Muscle layer of colon (tissue), 2 donors: ENCODE results near the gene TRMO.
A peak's percentile ranks its signal among the peaks of the same experiment; 100 is the strongest.
"Not testable (repeated sequence)": the region's sequence is repeated elsewhere in the genome, so short reads cannot be mapped to it uniquely, and the experiment has no call there.

Experiments
- H3K27ac ChIP-seq: one replicate; pipeline ENCODE4 v1.7.0; 2013; ENCODE audit warnings: low read depth, mild to moderate bottlenecking, low read length, moderate library complexity
- H3K27me3 ChIP-seq, 2 donors: one replicate each; pipeline ENCODE4 v1.7.0; 2013; ENCODE audit warnings: low read length in 2 of 2, mild to moderate bottlenecking in 2 of 2; ENCODE audit not compliant: insufficient read depth in 2 of 2, control insufficient read depth in 1 of 2
- H3K36me3 ChIP-seq: one replicate; pipeline ENCODE4 v1.7.0; 2013; ENCODE audit warnings: mild to moderate bottlenecking, low read length; ENCODE audit not compliant: insufficient read depth
- H3K4me1 ChIP-seq: one replicate; pipeline ENCODE4 v1.7.0; 2013; ENCODE audit warnings: mild to moderate bottlenecking, low read length; ENCODE audit not compliant: insufficient read depth
- H3K4me3 ChIP-seq, 2 donors: one replicate each; pipeline ENCODE4 v1.7.0; 2013; ENCODE audit warnings: low read length in 2 of 2, low read depth in 1 of 2, mild to moderate bottlenecking in 1 of 2, moderate library complexity in 1 of 2
- H3K9ac ChIP-seq: one replicate; pipeline ENCODE4 v1.7.0; 2013; ENCODE audit warnings: low read length
- H3K9me3 ChIP-seq: one replicate; pipeline ENCODE4 v1.7.0; 2013; ENCODE audit warnings: mild to moderate bottlenecking, low read length
- donor health status: abdominal sarcoma.
- donor health status: Adenocarcinoma of cecum.

TRMO gene, protein sequence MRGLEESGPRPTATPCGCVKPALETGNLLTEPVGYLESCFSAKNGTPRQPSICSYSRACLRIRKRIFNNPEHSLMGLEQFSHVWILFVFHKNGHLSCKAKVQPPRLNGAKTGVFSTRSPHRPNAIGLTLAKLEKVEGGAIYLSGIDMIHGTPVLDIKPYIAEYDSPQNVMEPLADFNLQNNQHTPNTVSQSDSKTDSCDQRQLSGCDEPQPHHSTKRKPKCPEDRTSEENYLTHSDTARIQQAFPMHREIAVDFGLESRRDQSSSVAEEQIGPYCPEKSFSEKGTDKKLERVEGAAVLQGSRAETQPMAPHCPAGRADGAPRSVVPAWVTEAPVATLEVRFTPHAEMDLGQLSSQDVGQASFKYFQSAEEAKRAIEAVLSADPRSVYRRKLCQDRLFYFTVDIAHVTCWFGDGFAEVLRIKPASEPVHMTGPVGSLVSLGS

DNA sequence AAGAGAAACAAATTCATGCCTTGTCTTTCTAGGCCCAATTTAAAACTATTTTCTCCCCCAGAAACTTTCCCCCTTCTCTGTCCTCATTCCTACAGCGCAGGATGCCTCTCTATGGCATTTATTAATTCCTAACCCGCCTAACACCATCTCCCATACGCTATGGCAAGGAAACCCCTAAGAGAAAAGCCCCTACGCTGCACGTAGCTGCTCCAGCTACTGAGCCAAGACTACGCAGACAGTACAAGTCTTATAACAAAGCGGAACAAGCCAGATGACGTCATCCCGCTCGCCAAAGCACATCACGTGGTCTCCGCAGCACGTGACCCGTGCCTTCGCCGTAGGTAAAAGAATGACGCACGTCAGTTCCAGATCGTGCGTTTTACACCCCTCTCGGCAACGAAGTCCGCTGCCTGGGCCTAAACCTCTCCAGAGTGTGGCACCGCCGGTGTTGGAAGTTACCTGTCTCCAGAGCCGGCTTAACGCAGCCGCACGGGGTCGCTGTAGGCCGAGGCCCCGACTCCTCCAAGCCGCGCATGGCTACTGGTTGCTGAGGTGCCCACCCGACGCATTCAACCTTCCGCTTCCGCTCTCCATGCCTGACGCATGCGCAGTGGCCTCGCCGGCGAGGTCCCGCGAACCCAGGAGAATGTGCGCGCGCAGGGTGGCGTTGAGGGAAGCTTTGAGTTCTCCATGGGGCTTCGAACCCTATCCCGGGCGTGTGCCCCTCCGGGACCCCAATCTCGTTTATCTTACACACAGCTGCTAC is at the start of gene TRMO:
Gene TRMO, minus strand, starts transcription at position 542 of the 766 bp plus-strand sequence. Its CDS starts 7 bp downstream, at position 535.
- Histone ChIP-seq H3K36me3 (peaks cover 4% of the 10 kb centered on the region), H3K9ac (peak within 1 kb of the TSS; percentile 79), H3K4me1 (peaks cover 21% of the 10 kb centered on the region), H3K27me3 (no peaks in the 10 kb centered on the region), H3K9me3 (no peaks in the 10 kb centered on the region), H3K4me3 (peak within 1 kb of the TSS; percentile 51 to 73), H3K27ac (peak within 1 kb of the TSS; percentile 79)

DNA sequence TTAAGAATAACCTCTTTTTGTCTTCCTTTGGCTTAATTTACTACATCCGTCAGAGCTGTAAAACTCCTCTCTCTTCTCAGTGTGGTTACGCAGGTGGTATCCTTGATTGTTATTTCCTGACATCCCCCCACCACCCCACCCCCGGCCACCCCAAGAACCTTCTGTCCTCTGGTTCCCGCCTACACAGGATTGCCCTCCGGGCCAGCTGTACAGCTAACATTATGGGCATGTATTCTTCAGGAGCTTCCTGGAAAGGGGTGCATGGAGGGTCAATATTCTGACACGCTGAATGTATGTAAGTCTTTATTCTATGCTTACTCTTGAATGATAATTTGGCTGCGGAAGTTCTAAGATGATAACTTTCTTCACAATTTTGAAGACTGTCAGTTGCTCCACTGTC is 47.9 kb upstream of the TRMO start:
- H3K27ac ChIP-seq, result no peak overlapping the region
- no peaks in the 10 kb centered on the region for H3K36me3 ChIP-seq
- no peak overlapping the region for H3K4me3 ChIP-seq
- no peaks in the 10 kb centered on the region for H3K27me3 ChIP-seq
- H3K9ac ChIP-seq, result no peak overlapping the region
- no peaks in the 10 kb centered on the region for H3K9me3 ChIP-seq
- H3K4me1 ChIP-seq, result no peaks in the 10 kb centered on the region

DNA sequence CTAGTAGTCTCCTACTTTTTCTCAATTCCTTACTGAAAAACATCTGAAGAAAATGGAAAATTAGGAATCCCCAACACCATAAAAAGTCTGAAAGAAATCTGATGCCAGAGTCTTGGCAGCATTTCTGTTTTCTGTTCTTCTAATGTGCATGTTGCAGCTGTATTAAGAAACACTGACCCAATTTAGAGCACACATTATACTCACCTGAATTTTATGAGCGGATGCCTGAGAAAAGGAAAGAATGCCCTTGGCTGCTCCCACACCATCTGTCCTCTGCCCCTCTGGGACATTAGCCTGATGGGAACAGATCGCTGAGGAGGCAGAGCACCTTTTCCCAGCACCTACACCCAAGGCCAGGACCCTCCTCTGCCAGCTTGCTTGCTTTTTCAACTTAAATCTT is 46.7 kb upstream of the TRMO start:
- Histone ChIP-seq H3K9me3 (no peaks in the 10 kb centered on the region), H3K4me1 (no peaks in the 10 kb centered on the region), H3K9ac (no peak overlapping the region), H3K27me3 (no peaks in the 10 kb centered on the region), H3K27ac (no peak overlapping the region), H3K4me3 (no peak overlapping the region), H3K36me3 (no peaks in the 10 kb centered on the region)

DNA sequence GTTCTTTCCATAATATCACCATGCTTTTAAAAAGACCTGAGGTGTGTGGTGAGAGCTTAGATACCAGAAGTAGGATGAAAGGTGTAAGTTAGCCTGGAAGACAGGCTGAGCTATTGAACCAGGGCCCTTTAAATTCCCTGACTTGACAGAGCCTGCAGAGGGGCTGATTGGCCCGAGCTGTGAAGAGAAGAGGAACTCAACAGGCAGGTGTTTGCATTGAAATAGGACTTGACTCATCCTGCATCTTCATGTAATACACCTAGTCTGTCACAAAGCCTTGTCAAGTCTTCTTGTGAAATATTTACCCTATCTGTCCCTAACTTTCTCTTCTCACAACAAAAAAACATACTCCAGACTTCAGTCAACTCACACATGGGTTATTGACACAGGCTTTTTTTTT is 44.2 kb upstream of the TRMO start:
- Histone ChIP-seq H3K4me3 (no peak overlapping the region), H3K9ac (no peak overlapping the region), H3K27me3 (no peaks in the 10 kb centered on the region), H3K9me3 (no peaks in the 10 kb centered on the region), H3K36me3 (no peaks in the 10 kb centered on the region), H3K4me1 (no peaks in the 10 kb centered on the region), H3K27ac (no peak overlapping the region)

DNA sequence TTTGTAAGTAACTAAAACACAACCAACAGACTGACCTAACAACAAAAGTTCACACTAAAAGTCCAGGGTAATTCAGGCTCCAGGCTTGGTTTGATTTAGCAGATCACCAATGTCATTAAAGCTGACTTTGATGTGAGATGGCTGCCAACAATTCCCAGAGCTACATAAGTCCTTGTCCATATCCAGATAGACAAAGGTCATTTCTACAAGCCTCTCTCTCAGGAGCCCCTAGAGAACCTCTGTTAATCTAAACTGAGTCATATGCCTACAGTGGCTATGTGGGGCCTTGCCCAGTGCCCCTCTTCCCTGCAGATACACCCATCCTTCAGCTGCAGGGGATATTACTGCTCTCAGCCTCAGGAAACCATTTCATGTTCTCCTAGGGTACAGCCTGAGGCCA is 42.6 kb upstream of the TRMO start:
- no peaks in the 10 kb centered on the region for H3K27me3 ChIP-seq
- H3K9ac ChIP-seq, result no peak overlapping the region
- H3K9me3 ChIP-seq, result no peaks in the 10 kb centered on the region
- no peak overlapping the region for H3K27ac ChIP-seq
- no peaks in the 10 kb centered on the region for H3K4me1 ChIP-seq
- H3K36me3 ChIP-seq, result no peaks in the 10 kb centered on the region
- H3K4me3 ChIP-seq, result no peak overlapping the region

DNA sequence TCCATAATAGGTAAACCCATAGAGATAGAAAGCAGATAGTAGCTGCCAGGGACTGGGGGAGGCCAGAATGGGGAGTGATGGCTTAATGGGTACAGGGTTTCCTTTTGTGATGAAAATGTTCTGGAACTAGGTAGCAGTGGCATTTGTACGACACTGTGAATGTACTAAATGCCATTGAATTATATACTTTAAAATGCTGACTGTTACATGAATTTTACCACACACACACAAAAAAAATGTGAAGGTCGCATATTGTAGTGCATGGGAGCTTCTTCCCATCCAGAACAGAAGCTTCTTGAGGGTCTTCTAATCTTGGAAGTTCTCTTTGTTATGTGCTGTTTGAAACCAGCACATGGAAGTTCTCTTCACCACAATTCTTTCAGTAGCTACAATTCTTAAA is 40.9 kb upstream of the TRMO start:
- no peak overlapping the region for H3K27ac ChIP-seq
- H3K27me3 ChIP-seq, result no peaks in the 10 kb centered on the region
- H3K4me1 ChIP-seq, result peaks cover 7% of the 10 kb centered on the region
- H3K36me3 ChIP-seq, result no peaks in the 10 kb centered on the region
- H3K9ac ChIP-seq, result no peak overlapping the region
- H3K9me3 ChIP-seq, result no peaks in the 10 kb centered on the region
- H3K4me3 ChIP-seq, result no peak overlapping the region

DNA sequence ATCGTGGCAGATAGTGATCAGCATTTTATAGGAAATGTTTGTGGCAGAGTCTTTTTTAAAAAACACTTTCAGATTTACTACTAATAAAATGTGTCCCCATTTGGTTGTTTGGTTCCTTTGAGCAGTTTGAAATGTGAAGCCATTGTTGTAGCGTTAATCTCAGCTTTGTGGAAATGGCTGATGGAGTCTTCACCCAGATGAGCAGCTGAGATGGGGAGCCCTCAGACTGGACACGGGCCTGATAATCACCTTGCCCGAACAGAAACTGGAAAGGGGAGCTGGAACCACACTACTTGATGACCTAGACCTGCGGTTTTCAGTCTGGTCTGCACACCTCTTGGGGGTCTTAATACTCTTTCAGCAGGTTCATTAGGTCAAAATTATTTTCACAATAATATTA is 40.3 kb upstream of the TRMO start:
- Histone ChIP-seq H3K36me3 (no peaks in the 10 kb centered on the region), H3K27ac (no peak overlapping the region), H3K9ac (no peak overlapping the region), H3K27me3 (no peaks in the 10 kb centered on the region), H3K9me3 (no peaks in the 10 kb centered on the region), H3K4me3 (no peak overlapping the region), H3K4me1 (peaks cover 7% of the 10 kb centered on the region)

DNA sequence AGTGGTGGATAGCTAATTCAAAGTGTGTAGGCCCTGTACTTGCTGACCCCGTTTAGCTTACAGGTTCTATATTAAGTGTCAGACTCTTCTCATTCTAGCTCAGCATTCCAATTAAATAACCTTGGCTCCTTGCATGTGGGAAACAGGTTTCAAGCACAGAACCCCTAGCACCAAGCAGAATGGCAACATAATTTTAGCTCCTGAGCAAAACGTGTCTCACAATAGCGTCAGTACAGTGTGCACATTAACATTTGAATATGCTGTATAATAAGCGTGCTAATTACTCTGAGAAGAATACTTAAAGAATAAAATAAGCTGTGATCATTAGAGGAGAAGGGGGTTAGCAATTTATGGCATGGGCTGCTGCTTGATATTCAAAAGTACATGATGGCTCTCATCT is 39.8 kb upstream of the TRMO start:
- Histone ChIP-seq H3K4me1 (peaks cover 7% of the 10 kb centered on the region), H3K4me3 (no peak overlapping the region), H3K9ac (no peak overlapping the region), H3K27ac (no peak overlapping the region), H3K36me3 (no peaks in the 10 kb centered on the region), H3K9me3 (no peaks in the 10 kb centered on the region), H3K27me3 (no peaks in the 10 kb centered on the region)

DNA sequence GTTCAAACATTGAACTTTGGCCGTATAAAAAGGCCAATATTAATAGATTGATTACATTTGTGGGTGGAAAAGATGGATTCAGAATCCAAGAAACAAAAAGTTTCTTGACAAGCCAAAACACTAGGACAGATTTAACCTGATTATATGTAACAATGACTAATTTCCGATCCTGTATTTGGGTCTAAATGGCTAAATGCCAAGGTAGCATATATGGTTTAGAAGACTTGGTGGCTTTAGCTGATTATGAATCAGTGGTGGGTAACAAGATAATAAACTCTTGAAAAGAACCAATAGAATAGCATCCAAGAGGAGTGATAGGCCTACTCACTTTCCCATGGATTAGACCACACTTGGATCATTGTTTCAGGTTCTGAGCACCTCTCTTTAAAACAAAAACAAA is 39.1 kb upstream of the TRMO start:
- no peak overlapping the region for H3K9ac ChIP-seq
- no peaks in the 10 kb centered on the region for H3K27me3 ChIP-seq
- no peak overlapping the region for H3K4me3 ChIP-seq
- H3K4me1 ChIP-seq, result peaks cover 7% of the 10 kb centered on the region
- H3K36me3 ChIP-seq, result no peaks in the 10 kb centered on the region
- no peak overlapping the region for H3K27ac ChIP-seq
- H3K9me3 ChIP-seq, result no peaks in the 10 kb centered on the region

DNA sequence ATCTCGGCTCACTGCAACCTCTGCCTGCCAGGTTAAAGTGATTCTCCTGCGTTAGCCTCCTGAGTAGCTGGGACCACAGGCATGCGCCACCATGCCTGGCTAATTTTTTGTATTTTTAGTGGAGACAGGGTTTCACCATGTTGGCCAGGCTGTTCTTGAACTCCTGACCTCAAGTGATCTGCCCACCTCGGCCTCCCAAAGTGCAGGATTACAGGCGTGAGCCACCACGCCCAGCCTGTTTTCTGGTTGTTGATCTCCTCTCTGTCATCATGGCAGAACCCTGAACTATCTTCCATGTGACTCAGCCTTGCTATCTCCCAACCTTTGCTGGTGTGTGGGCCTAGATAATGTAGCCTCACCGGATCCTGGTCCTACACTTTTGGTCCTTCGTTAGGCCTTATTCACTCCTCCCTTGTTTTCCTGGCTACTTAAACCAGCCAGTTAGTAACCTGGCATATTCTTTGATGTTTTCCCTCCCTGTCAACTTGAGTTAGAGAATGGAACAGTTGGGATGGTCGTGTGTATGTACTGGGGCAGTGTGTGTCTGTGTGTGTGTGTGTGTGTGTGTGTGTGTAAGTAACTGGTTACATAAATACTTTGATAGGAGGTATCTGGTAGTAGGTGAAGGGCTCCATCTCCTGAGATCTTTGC is 38.5 kb upstream of the TRMO start:
- not testable (repeated sequence) for H3K9me3 ChIP-seq, H3K27me3 ChIP-seq, H3K27ac ChIP-seq, H3K9ac ChIP-seq, H3K36me3 ChIP-seq, H3K4me1 ChIP-seq, H3K4me3 ChIP-seq

DNA sequence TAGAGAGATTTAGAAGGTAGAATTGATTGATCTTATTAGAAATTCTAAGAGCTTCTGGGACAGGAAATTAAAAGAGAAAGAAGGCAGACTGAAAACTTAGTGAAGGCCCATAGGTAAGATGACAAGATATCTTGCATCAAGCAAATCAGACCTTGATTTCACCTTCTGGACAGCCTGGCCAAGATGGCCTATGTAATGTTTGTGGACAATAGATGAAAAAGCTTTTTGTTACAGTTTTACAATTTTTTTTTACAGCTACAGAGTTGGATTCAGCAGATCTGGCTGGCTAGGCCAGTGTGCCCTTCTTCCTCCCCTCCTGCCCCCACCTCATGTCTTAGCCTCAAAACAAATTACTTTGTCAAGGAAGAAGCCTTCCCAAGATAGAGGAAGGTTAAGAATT is 37.3 kb upstream of the TRMO start:
- H3K9ac ChIP-seq, result no peak overlapping the region
- H3K4me1 ChIP-seq, result peaks cover 7% of the 10 kb centered on the region
- H3K27me3 ChIP-seq, result no peaks in the 10 kb centered on the region
- no peak overlapping the region for H3K4me3 ChIP-seq
- H3K9me3 ChIP-seq, result no peaks in the 10 kb centered on the region
- no peaks in the 10 kb centered on the region for H3K36me3 ChIP-seq
- no peak overlapping the region for H3K27ac ChIP-seq
